HG02884 (cell line): ENCODE measurements around the gene CIZ1.

Experiments used
- ATAC-seq: cut with Tn5 transposase; IDR thresholded peaks from one replicate; pipeline ENCODE4 v1.9.1; 2021; ENCODE audit warnings: mild to moderate bottlenecking, moderate library complexity; ENCODE audit not compliant: unreplicated experiment

Gene CIZ1

GRCh38 chr9:128164307-128164885 lies 27.0 kb downstream of the CIZ1 start:
- no peak for ATAC-seq

GRCh38 chr9:128163523-128164306 lies 27.7 kb downstream of the CIZ1 start:
- no peak for ATAC-seq

GRCh38 chr9:128163027-128163515 lies 28.3 kb downstream of the CIZ1 start:
- no peak for ATAC-seq

- no peak for ATAC-seq
These were observed 29.0 kb downstream of the CIZ1 start for GRCh38 chr9:128162215-128163026.

- ATAC-seq = no peak
These were observed 30.0 kb downstream of the CIZ1 start for GRCh38 chr9:128161215-128161902.

GRCh38 chr9:128160603-128160987 lies 30.8 kb downstream of the CIZ1 start:
- ATAC-seq = no peak

- peak; percentile 64 for ATAC-seq
These were observed 31.4 kb downstream of the CIZ1 start, which contains the start of gene BBLN for GRCh38 chr9:128159784-128160602. Gene BBLN, plus strand, starts transcription at chr9:128160265. Its CDS starts 143 bp downstream, at chr9:128160408.

- no peak for ATAC-seq
These were observed 31.9 kb downstream of the CIZ1 start for GRCh38 chr9:128159522-128159783.

GRCh38 chr9:128155736-128156500 lies 35.5 kb downstream of the CIZ1 start:
- ATAC-seq = no peak

GRCh38 chr9:128153947-128154695 lies 37.3 kb downstream of the CIZ1 start:
- no peak for ATAC-seq

GRCh38 chr9:128153060-128153946 lies 38.1 kb downstream of the CIZ1 start:
- no peak for ATAC-seq

- no peak for ATAC-seq
These were observed 39.0 kb downstream of the CIZ1 start for GRCh38 chr9:128152133-128153059.

- ATAC-seq = no peak
These were observed 39.9 kb downstream of the CIZ1 start for GRCh38 chr9:128151309-128152132.

GRCh38 chr9:128150594-128151308 lies 40.6 kb downstream of the CIZ1 start:
- no peak for ATAC-seq

GRCh38 chr9:128149951-128150593 lies 41.3 kb downstream of the CIZ1 start:
- no peak for ATAC-seq
